DND-41 (cell line): ENCODE results near the gene PRKCE.

Experiments used
- ATAC-seq: fragments of 200-7000 bp; cut with Tn5 transposase; 3 replicates; pipeline ENCODE4 v1.9.1; 2021; ENCODE audit warnings: low read depth; ENCODE audit not compliant: insufficient read depth
- DNase-seq: peaks from one replicate; pipeline ENCODE4 v3.0.0-alpha.2; 2020
- H2AFZ ChIP-seq: 2 replicates; pipeline ENCODE4 v1.6.0; 2012; ENCODE audit warnings: low read depth, low read length
- H3K27ac ChIP-seq: 2 replicates; pipeline ENCODE4 v1.5.1; 2012; ENCODE audit warnings: low read length, inconsistent platforms
- H3K27me3 ChIP-seq: fragments of 200-600 bp; sonication (generic); 2 replicates; pipeline ENCODE4 v1.6.0; 2012; ENCODE audit warnings: low read length, mild to moderate bottlenecking, inconsistent platforms; ENCODE audit not compliant: insufficient read depth, poor library complexity
- H3K36me3 ChIP-seq: 2 replicates; pipeline ENCODE4 v1.5.1; 2012; ENCODE audit warnings: low read length, inconsistent platforms; ENCODE audit not compliant: insufficient read depth
- H3K4me1 ChIP-seq: 2 replicates; pipeline ENCODE4 v1.5.1; 2012; ENCODE audit warnings: mild to moderate bottlenecking, low read length; ENCODE audit not compliant: insufficient read depth
- H3K4me2 ChIP-seq: 2 replicates; pipeline ENCODE4 v1.6.0; 2012; ENCODE audit warnings: mild to moderate bottlenecking, moderate library complexity, low read length, inconsistent platforms; ENCODE audit not compliant: insufficient read depth
- H3K4me3 ChIP-seq, 2 experiments: fragments of 200-600 bp in 1 of 2; shearing (Covaris generic) in 1 of 2; 2 replicates each; pipeline ENCODE4 v1.5.1; 2012 to 2016; ENCODE audit warnings: inconsistent platforms in 2 of 2, low read length in 2 of 2, mild to moderate bottlenecking in 2 of 2, low read depth in 1 of 2, moderate library complexity in 1 of 2
- H3K79me2 ChIP-seq: 2 replicates; pipeline ENCODE4 v1.6.0; 2012; ENCODE audit warnings: low read length, inconsistent platforms; ENCODE audit not compliant: insufficient read depth
- H3K9ac ChIP-seq: 2 replicates; pipeline ENCODE4 v1.6.0; 2012; ENCODE audit warnings: low read depth, mild to moderate bottlenecking, inconsistent platforms, low read length, moderate library complexity
- H3K9me3 ChIP-seq: 2 replicates; pipeline ENCODE4 v1.5.1; 2012; ENCODE audit warnings: low read length, moderate library complexity, mild to moderate bottlenecking, inconsistent platforms; ENCODE audit not compliant: insufficient read depth, severe bottlenecking
- H4K20me1 ChIP-seq: 2 replicates; pipeline ENCODE4 v1.6.0; 2012; ENCODE audit warnings: low read length; ENCODE audit not compliant: insufficient read depth
- EZH2 ChIP-seq: IDR thresholded peaks from 3 replicates; pipeline ENCODE4 v1.6.1; 2012; ENCODE audit warnings: borderline replicate concordance, low read depth, mild to moderate bottlenecking, moderate library complexity, low read length, inconsistent platforms; ENCODE audit not compliant: severe bottlenecking
- TF ChIP-seq, protein P1 (sequence below): IDR thresholded peaks from 2 replicates; pipeline ENCODE4 v1.5.1; 2012; ENCODE audit warnings: borderline replicate concordance, low read length, moderate library complexity, mild to moderate bottlenecking; ENCODE audit not compliant: poor library complexity, severe bottlenecking; ENCODE audit errors: extremely low read depth

The PRKCE gene

DNA sequence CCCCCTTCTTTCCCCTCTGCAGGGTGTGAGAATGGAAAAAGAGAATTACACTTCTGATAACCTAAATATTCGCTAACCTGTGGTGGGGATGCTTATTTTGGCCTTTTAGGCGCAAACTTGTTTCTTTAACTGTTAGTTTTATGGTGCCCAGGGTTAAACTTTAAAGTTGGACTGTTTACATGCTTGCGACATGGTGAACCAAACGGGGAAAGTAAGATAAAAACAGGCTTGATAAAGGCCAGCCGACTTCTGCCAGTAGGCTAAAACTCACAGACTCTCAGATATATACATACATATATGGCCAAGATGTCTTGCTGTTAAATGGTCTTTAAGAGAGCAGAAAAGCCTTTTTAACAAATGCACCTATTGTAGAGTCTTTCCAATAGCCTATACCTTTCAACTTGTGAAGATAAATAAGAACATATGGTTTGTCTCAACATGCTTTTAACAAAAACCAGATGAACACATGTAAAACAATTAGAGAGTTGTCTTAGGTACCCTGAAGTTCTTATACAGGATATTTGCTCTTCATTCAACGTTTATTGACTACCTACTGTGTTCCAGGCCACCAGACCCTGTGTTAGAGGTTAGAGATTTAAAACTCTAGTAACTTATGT, 29.0 kb downstream of the PRKCE start:
- no peak overlapping the region for H3K4me2 ChIP-seq
- H3K79me2 ChIP-seq = 0 out of 2 replicates have a peak, but pooled peaks cover 2% of the 10 kb centered on the region
- ATAC-seq = no peak

DNA sequence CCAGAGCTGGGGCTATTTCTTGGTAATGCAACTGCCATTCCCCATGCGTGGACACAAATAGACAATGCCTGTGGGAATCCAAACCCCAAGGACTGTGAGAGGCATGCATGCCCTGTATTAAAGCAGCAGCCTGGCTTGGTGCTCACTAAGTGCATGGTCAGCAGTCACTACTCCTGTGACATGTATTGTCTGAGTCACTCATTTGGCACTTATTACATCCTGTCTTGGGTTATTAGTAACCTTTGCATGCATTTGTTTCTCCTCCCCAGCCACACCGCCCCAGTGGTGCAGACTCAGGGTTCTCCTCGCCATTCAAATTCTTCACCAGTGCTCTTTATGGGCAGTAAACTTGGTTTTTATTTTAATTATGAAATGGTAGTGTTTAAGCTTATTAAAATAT, 30.2 kb downstream of the PRKCE start:
- Histone ChIP-seq H3K27ac (no peak overlapping the region), H3K79me2 (0 out of 2 replicates have a peak, but pooled peaks cover 4% of the 10 kb centered on the region), H3K4me3 (no peak overlapping the region), H3K4me1 (no peaks in the 10 kb centered on the region), H4K20me1 (no peaks in the 10 kb centered on the region), H2AFZ (no peak overlapping the region), H3K27me3 (no peaks in the 10 kb centered on the region), H3K9ac (no peak overlapping the region), H3K9me3 (no peaks in the 10 kb centered on the region), H3K4me2 (no peak overlapping the region), H3K36me3 (no peaks in the 10 kb centered on the region)
- DNase-seq = no peak
- ATAC-seq = no peak
- TF ChIP-seq, protein P1, sequence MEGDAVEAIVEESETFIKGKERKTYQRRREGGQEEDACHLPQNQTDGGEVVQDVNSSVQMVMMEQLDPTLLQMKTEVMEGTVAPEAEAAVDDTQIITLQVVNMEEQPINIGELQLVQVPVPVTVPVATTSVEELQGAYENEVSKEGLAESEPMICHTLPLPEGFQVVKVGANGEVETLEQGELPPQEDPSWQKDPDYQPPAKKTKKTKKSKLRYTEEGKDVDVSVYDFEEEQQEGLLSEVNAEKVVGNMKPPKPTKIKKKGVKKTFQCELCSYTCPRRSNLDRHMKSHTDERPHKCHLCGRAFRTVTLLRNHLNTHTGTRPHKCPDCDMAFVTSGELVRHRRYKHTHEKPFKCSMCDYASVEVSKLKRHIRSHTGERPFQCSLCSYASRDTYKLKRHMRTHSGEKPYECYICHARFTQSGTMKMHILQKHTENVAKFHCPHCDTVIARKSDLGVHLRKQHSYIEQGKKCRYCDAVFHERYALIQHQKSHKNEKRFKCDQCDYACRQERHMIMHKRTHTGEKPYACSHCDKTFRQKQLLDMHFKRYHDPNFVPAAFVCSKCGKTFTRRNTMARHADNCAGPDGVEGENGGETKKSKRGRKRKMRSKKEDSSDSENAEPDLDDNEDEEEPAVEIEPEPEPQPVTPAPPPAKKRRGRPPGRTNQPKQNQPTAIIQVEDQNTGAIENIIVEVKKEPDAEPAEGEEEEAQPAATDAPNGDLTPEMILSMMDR = no peak

More for the DNA sequence above, 29.0 kb downstream of the PRKCE start:
- H3K9ac ChIP-seq = no peak overlapping the region
- H3K36me3 ChIP-seq = no peaks in the 10 kb centered on the region
- H2AFZ ChIP-seq = no peak overlapping the region
- no peak overlapping the region for H3K27ac ChIP-seq
- no peaks in the 10 kb centered on the region for H3K9me3 ChIP-seq
- no peak overlapping the region for H3K4me3 ChIP-seq
- H3K27me3 ChIP-seq = no peaks in the 10 kb centered on the region
- no peak for DNase-seq
- TF ChIP-seq, protein P1 = no peak
- no peak for TF ChIP-seq EZH2
- H3K4me1 ChIP-seq = no peaks in the 10 kb centered on the region
- H4K20me1 ChIP-seq = no peaks in the 10 kb centered on the region

- TF ChIP-seq, protein P1 = no peak
- no peak for TF ChIP-seq EZH2
- ATAC-seq = no peak
- Histone ChIP-seq H3K36me3 (no peaks in the 10 kb centered on the region), H3K4me2 (no peak overlapping the region), H4K20me1 (0 out of 2 replicates have a peak, but pooled peaks cover 5% of the 10 kb centered on the region), H3K27ac (no peak overlapping the region), H2AFZ (no peak overlapping the region), H3K9ac (no peak overlapping the region), H3K4me3 (no peak overlapping the region), H3K4me1 (no peaks in the 10 kb centered on the region), H3K79me2 (0 out of 2 replicates have a peak, but pooled peaks cover 4% of the 10 kb centered on the region), H3K9me3 (no peaks in the 10 kb centered on the region), H3K27me3 (no peaks in the 10 kb centered on the region)
- no peak for DNase-seq
Measured at GRCh38 chr2:45683292-45683691, 31.8 kb downstream of the PRKCE start.
